Embryonic facial prominence (tissue), 1 donor: ENCODE data around the gene SPINK4.

ENCODE experiments used
- DNase-seq: peaks from one replicate; pipeline ENCODE4 v3.0.0-alpha.2; 2016; ENCODE audit errors: extremely low spot score

SPINK4 gene

GRCh38 chr9:33257276-33257675, 17.3 kb downstream of the SPINK4 start:
- no peak for DNase-seq

DNA sequence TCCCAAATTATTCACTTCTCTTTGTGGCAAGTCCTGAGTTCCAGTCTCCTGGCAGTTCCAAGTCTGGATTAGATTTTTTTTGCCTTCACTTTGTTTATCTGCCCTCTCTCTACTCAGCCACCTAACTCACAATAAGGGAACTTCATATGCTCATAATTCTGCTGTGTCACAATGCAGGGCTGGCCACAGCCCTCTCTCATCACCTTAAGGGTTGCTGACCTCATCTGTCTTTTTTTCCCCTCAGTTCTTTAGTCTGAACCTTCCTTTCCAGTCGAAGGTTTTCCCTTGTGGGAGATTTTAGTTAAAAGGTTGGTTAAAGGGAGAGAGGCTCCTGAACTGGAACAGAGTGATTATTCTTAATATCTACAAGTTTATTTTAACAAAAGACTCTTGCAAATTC, 20.4 kb downstream of the SPINK4 start:
- DNase-seq: no peak

GRCh38 chr9:33263131-33264002, 23.4 kb downstream of the SPINK4 start:
- DNase-seq: no peak

- DNase-seq: no peak
These were observed 24.1 kb downstream of the SPINK4 start for GRCh38 chr9:33264003-33264472.

DNA sequence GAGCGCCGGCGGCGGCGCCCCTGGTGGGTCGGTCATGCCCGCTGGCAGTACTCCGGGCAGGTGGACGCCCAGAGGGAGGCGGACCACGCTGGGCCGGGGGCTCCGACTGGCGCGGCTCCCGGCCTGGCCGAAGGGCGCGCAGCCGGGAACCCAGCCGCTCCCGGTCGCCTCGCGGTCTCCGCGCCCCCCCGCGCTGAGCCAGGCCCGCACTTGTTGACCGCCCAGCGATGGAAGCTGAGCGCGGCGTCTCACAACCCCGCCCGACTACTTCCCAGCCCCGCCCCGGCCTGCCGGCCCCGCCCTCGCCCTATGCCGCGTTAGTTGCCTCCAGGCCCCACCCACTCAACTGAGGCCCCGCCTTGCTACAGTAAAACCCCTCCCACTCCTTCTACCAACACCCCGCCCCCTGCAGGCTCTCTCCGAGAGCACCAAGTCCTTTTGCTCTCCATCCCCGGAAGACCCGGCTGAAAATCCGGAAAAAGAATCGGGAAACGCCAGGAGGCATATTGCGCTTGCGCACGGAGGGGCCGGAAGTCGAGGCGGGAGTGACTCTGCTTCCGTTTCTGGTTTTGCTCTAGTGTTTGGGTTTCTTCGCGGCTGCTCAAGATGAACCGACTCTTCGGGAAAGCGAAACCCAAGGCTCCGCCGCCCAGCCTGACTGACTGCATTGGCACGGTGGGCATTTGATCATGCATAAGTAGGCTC, 24.7 kb downstream of the SPINK4 start, which contains the start of the genes BAG1 and CHMP5:
TSS of gene BAG1 (minus strand) at position 236 of the 705 bp plus-strand sequence.
TSS of gene CHMP5 (plus strand) at position 577 of the 705 bp plus-strand sequence. CDS start at position 607, 30 bp downstream.
- DNase-seq: peak; percentile 99

DNA sequence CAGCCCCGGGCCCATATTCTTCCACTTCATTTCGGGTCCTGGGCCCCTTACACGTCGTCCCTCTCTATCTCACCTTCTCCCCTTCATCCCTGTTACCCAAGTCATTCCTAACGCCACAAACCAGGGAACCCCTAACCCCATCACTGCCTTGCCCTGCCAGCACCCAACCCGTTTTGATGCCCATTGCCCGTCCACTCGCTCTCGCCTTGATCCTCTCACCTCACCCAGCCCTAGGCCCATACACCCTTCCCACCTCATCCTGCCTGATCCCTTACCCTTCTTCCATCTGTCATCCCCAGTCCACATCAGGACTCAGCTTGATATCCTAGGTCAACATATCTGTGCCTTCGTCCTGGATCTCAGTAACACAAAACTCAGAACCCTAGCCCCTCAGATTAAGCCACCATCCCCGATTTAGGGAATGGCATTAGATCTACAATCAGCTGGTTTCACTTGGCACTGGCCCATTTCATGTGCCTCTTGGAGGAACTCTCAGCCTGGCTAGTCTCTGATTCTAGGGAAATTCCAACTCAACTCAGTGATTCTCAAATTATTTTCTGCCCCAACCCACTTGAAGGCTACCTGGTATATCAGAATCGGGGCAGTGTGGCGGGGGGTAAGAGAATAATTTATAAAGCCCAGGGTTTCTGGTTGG, 25.4 kb downstream of the SPINK4 start:
- no peak for DNase-seq

DNA sequence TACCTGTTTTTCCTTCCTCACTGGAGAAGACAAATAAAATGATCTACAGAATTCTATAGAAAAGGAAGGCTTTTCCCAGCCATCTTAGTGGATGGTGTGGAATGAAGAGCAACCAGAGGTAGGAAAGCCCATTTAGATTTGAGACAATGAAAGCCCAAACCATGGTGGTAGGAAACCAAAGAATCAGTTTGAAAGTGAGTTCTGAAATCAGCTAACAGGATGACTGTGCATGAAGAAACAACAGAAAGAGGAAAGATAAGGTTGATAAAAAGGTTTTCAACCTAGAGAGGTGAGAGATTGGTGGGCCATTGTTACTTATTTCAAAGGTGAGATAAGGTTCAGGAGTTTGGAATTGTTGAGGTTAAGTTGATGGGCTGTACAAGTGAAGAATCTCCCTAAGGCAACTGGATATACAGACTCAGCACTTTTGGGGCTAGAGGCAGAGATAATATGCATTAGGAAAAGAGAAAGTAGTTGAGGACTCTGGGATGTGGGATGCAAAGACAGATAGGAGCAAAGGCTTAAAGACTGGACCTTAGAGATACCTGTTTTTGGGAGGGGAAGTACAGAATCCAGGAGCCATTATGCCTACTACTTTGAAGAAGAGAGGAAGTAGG, 27.3 kb downstream of the SPINK4 start:
- DNase-seq: no peak

- DNase-seq: no peak
These were observed 30.2 kb downstream of the SPINK4 start for GRCh38 chr9:33270146-33270545.

DNA sequence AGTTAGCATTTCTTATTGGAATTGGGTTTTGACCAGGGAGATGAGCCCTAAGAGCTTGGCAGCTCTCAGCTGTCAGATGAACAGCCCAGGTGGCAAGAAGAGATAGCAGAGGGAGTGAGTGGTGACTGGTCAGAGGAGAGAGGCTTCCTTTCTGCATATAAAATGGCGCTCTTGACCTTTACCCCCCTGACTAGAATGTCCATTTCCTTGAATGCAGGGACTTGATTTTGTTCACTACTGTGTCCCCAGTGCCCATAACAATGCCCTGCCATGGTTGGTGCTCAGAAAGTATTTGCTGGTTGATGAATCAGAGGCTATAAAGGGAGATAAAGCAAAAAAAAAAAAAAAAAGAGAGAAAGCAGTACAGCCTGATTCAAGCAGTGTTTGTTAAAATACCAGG, 32.1 kb downstream of the SPINK4 start:
- DNase-seq: no peak

GRCh38 chr9:33273266-33273971, 33.5 kb downstream of the SPINK4 start:
- DNase-seq: no peak

- DNase-seq: no peak
These were observed 34.0 kb downstream of the SPINK4 start for GRCh38 chr9:33273972-33274328.

GRCh38 chr9:33277484-33277883, 37.5 kb downstream of the SPINK4 start:
- DNase-seq: no peak

DNA sequence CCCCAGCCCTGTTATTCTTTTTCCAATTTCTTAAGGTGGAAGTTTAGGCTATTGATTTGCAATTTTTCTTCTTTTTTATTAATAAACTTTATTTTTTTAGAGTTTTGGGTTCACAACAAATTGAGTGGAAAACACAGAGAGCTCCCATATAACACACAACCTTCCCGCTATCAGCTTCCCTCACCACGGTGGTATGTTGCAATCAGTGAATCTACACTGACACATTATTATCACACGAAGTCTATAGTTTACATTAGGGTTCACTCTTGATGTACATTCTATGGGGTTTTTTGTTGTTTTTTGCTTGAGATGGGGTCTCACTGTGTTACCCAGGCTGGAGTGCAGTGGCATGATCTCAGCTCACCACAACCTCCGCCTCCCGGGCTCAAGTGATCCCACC, 45.5 kb downstream of the SPINK4 start:
- no peak for DNase-seq

GRCh38 chr9:33287087-33287490, 47.1 kb downstream of the SPINK4 start:
- DNase-seq: no peak

GRCh38 chr9:33288235-33288634, 48.3 kb downstream of the SPINK4 start:
- no peak for DNase-seq

DNA sequence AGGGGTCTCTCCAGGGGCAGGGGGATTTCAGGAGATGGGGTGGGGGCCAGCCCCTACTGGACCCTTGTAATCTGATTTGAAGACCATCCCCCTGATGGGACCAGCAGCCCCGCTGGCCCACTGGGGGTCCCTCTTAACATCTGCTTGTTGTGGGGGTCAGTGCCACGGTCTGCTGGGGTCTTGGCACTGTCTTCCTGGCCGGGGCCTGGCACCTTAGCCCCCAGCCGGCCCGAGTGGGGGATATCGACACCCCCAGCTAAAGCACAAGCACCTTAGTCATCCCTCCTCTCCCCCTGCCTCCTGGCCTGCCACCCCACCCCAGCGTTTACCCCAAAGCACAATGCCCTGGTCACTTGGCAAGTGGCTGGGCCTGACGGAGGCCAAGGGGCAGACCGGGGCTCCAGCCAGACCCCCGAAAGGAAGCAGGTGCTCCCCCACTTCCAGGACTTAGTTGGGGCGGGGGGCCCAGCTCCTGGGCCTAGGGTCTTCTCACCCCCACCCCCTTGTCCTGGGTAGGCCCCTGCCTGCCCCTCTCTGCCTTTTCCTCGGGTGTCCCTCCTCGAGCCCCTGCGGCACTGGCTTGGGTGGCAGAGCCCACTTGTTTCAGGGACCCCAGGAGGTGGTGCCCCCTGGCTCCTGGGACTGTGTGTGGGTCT, 49.0 kb downstream of the SPINK4 start:
- no peak for DNase-seq

DNA sequence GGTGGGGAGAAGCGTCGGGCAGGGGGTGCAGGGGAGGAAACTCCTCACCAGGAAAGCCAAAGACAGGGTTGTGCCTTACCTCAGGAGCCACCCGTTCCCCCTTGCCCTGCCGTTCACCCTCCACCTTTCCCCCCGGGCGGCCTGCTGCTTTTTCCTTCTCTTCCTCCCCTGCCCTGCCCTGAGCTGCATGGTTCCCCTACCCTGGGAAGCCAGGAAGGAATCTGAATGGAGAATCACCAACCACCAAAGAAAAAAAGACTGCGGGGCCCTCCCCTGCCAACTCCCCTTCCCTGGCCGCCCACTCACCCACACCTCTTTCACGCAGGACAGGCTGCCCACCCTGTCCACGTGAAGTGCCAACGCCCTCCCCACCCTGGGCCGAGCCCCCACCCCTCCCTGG, 49.5 kb downstream of the SPINK4 start:
- DNase-seq: no peak

- no peak for DNase-seq
These were observed 49.9 kb downstream of the SPINK4 start for GRCh38 chr9:33289936-33290246.

DNA sequence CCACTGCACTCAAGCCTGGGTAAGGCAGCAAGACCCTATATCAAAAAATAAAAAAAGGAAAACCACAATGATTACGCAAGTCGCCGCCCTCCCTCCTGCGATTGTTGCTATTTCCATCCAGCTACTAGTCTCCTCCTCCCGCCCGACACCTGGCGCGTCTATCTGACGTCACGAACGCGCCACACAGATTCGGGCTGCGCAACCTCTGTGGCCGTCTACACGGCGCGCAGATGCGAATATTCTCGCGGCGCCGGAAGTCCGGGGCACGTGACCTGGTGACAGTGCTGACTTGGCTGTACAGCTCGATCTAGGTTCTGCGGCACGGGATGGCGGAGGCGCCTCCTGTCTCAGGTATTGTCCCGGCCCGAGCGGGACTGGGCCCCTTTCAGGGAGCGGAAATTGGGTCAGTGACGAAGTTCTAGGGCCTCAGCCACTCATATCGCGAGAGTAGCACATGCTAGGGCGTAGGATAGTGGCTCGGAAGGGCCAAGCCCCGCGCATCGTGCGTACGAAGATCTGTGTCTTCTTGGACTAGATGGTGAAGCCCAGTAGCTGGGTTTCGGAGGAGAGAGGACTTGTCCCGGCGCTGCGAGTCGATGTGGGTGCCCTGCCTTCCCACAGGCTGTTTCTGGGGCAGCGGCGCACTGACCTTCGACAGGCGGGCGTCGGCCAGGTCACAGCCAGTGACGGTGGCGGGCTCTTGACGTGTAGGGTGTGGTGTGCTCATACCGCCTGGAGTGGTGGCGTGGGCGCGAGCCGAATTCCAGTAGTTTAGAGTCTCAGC, 50.5 kb downstream of the SPINK4 start, which contains the start of gene NFX1:
TSS of gene NFX1 (plus strand) at position 270 of the 784 bp plus-strand sequence. CDS start at position 327, 57 bp downstream.
- peak; percentile 96 for DNase-seq

- DNase-seq: no peak
These were observed 51.0 kb downstream of the SPINK4 start for GRCh38 chr9:33291031-33291397.
